CD4-positive, alpha-beta T cell treated with Interferon gamma for 1 hour (primary cell): ENCODE results near the gene RNASEH2B.

Source experiments
- DNase-seq: peaks from one replicate; pipeline ENCODE4 v3.0.0-alpha.2; 2020

RNASEH2B gene

GRCh38 chr13:50909605-50910484 is at the start of gene RNASEH2B:
RNASEH2B (plus strand) TSS chr13:50909791; CDS start chr13:50910077, 286 bp downstream.
- peak; percentile 74 for DNase-seq

GRCh38 chr13:50864492-50864891 is 45.1 kb upstream of the RNASEH2B start:
- no peak for DNase-seq

- DNase-seq = no peak
These were observed 42.6 kb upstream of the RNASEH2B start for GRCh38 chr13:50866817-50867636.

- DNase-seq = no peak
These were observed 42.0 kb upstream of the RNASEH2B start for GRCh38 chr13:50867637-50867945.

GRCh38 chr13:50871405-50871804 is 38.2 kb upstream of the RNASEH2B start:
- DNase-seq = no peak

- no peak for DNase-seq
These were observed 36.1 kb upstream of the RNASEH2B start for GRCh38 chr13:50873467-50873866.

GRCh38 chr13:50873991-50874390 is 35.6 kb upstream of the RNASEH2B start:
- no peak for DNase-seq

GRCh38 chr13:50882816-50883435 is 26.7 kb upstream of the RNASEH2B start:
- no peak for DNase-seq

- no peak for DNase-seq
These were observed 25.9 kb upstream of the RNASEH2B start for GRCh38 chr13:50883728-50884127.

GRCh38 chr13:50884265-50884664 is 25.3 kb upstream of the RNASEH2B start:
- DNase-seq = no peak

GRCh38 chr13:50887151-50887550 is 22.4 kb upstream of the RNASEH2B start:
- DNase-seq = no peak

- DNase-seq = no peak
These were observed 21.2 kb upstream of the RNASEH2B start for GRCh38 chr13:50888362-50888761.

GRCh38 chr13:50889317-50889716 is 20.3 kb upstream of the RNASEH2B start:
- DNase-seq = no peak

- no peak for DNase-seq
These were observed 18.4 kb upstream of the RNASEH2B start for GRCh38 chr13:50891206-50891605.

GRCh38 chr13:50892210-50892944 is 17.2 kb upstream of the RNASEH2B start:
- DNase-seq = peak; percentile 39

GRCh38 chr13:50893211-50893852 is 16.3 kb upstream of the RNASEH2B start:
- peak; percentile 1 for DNase-seq

- DNase-seq = no peak
These were observed 15.6 kb upstream of the RNASEH2B start for GRCh38 chr13:50894012-50894411.

GRCh38 chr13:50894504-50894903 is 15.1 kb upstream of the RNASEH2B start:
- DNase-seq = no peak

- no peak for DNase-seq
These were observed 11.3 kb upstream of the RNASEH2B start for GRCh38 chr13:50898338-50898737.

- DNase-seq = no peak
These were observed 7.9 kb upstream of the RNASEH2B start for GRCh38 chr13:50901701-50902100.

GRCh38 chr13:50905256-50905655 is 4.3 kb upstream of the RNASEH2B start:
- no peak for DNase-seq

- no peak for DNase-seq
These were observed 1.8 kb upstream of the RNASEH2B start for GRCh38 chr13:50907781-50908180.
